Esophagus squamous epithelium (tissue), 5 donors: ENCODE data around the gene PCSK5. TPM values are rescaled to one million over a fixed set of nuclear protein-coding genes. Genes with fewer than 3 reads are reported as not detected.

Experiments
- DNase-seq: peaks from one replicate; lab custom pipeline; 2025; lab: John Stamatoyannopoulos, UW
- H3K27ac ChIP-seq, 4 donors: fragments of 200-600 bp; sonication (generic); one replicate each; pipeline ENCODE4 v1.5.1; 2016 to 2019; ENCODE audit warnings: mild to moderate bottlenecking in 1 of 4
- H3K27me3 ChIP-seq, 4 donors: fragments of 200-600 bp; sonication (generic); 1 replicate in 3 of 4; 2 replicates in 1 of 4; pipeline versions ENCODE4 v1.5.1 to v1.6.0; 2017 to 2021; ENCODE audit warnings: antibody characterized with exemption in 1 of 4
- H3K36me3 ChIP-seq, 3 donors: fragments of 200-600 bp; sonication (generic); one replicate each; pipeline ENCODE4 v1.5.1; 2016 to 2019
- H3K4me1 ChIP-seq, 3 donors: fragments of 200-600 bp; sonication (generic); one replicate each; pipeline ENCODE4 v1.5.1; 2017 to 2019
- H3K4me3 ChIP-seq, 4 donors: fragments of 200-600 bp; sonication (generic); 1 replicate in 3 of 4; 2 replicates in 1 of 4; pipeline ENCODE4 v1.5.1; 2016 to 2019; ENCODE audit warnings: mild to moderate bottlenecking in 2 of 4, moderate library complexity in 1 of 4
- H3K9me3 ChIP-seq, 3 donors: fragments of 200-600 bp; sonication (generic); one replicate each; pipeline ENCODE4 v1.5.1; 2016 to 2019
- CTCF ChIP-seq, 6 experiments: fragments of 450-650 bp in 4 of 6; fragments of 200-600 bp in 2 of 6; sonication (generic) in 2 of 6; IDR thresholded peaks; one replicate each; pipeline ENCODE4 v1.5.1; 2016 to 2019; ENCODE audit warnings: antibody characterized with exemption in 6 of 6, mild to moderate bottlenecking in 4 of 6, moderate library complexity in 4 of 6
- POLR2A ChIP-seq, 4 donors: fragments of 450-650 bp; IDR thresholded peaks; one replicate each; pipeline ENCODE4 v1.6.1; 2017; ENCODE audit warnings: antibody characterized with exemption in 4 of 4, mild to moderate bottlenecking in 4 of 4, moderate library complexity in 3 of 4
- WGBS, 2 donors: methylation state at CpG; one replicate each; pipeline ENCODE4 v1.1.5; 2018; 5-methylcytosine and 5-hydroxymethylcytosine counted together
- intact Hi-C: fragments of 100-400 bp; cut with DNase I; formaldehyde crosslinking; loops from one replicate; pipeline ENCODE4 v1.15.0; 2022
- total RNA-seq, 4 donors: library from RNA; depleted of rRNA; stranded (reverse); fragments of >200 nt; gene quantifications; one replicate each; pipeline ENCODE4 v1.1.0, GENCODE V29; 2016
- donor health status: DM: yes; HTN: yes; CAD: no.

PCSK5 gene
- total RNA-seq, 4 donors from 2014 or later: 8.4 to 33.8 (median 24.2) TPM

DNA sequence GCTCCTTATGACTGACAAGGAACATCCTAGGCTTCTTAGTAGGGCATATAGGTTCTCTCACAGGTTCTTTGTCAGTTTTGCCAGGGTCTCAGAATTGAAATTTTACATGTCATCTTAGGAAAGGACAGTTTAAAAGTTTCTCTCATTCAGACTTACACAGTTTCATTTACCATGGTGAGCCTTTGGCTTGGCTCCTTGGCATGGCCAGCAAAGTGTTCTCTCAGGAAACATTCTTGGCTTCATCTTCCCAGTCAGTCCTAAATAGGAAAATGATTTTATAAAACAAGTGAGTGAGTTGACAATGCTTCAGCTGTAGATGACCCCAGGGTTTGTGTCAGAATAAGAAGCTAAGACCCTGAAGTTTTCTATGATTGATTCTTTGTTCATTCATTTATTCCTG, 191.6 kb downstream of the PCSK5 start:
- H3K36me3 ChIP-seq: peaks cover 0 to 14% (median 0%) of the 10 kb centered on the region in 3 donors
- H3K4me1 ChIP-seq: no peaks in the 10 kb centered on the region
- no peak for DNase-seq
- H3K4me3 ChIP-seq: no peak overlapping the region
- intact Hi-C loops: no loop called here
- no peak overlapping the region for H3K27ac ChIP-seq
- H3K27me3 ChIP-seq: no peaks in the 10 kb centered on the region
- no peak for TF ChIP-seq POLR2A (IDR thresholded peaks at IDR 0.05)
- TF ChIP-seq CTCF (IDR thresholded peaks at IDR 0.05): no peak
- H3K9me3 ChIP-seq: no peaks in the 10 kb centered on the region

GRCh38 chr9:76085596-76085995, 195.1 kb downstream of the PCSK5 start:
- TF ChIP-seq CTCF (IDR thresholded peaks at IDR 0.05) (no peak), POLR2A (IDR thresholded peaks at IDR 0.05) (no peak)
- 49 to 88% methylated on average over 2 of the region's 2 CpGs for WGBS, 2 donors
- no peak overlapping the region for H3K4me3 ChIP-seq
- peaks cover 0 to 17% (median 0%) of the 10 kb centered on the region in 3 donors for H3K36me3 ChIP-seq
- intact Hi-C loops: no loop called here
- H3K27ac ChIP-seq: no peak overlapping the region
- no peaks in the 10 kb centered on the region for H3K4me1 ChIP-seq
- no peaks in the 10 kb centered on the region for H3K9me3 ChIP-seq
- no peak for DNase-seq
- H3K27me3 ChIP-seq: no peaks in the 10 kb centered on the region

DNA sequence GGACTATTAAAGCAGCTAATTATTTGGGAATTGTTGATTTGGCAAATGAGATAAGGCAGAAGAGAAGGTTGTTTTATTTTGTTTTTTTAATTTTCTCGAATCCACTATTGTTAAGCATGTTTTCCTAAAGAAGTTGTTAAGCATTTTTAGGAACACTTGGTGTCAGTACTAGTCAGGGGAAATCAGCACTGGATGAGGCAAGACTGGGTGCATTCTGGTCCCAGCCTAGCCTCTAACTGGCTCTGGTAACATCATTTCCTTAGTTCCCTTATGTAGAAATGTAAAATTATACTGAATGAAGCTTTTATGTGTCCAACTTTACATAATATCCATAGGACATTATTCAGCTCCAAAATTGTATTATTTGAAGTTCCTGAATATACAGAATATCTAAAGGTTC, 196.1 kb downstream of the PCSK5 start:
- DNase-seq: no peak
- Histone ChIP-seq H3K9me3 (no peaks in the 10 kb centered on the region), H3K4me3 (no peak overlapping the region), H3K27ac (no peak overlapping the region), H3K4me1 (no peaks in the 10 kb centered on the region), H3K36me3 (peaks cover 0 to 17% (median 0%) of the 10 kb centered on the region in 3 donors), H3K27me3 (no peaks in the 10 kb centered on the region)
- intact Hi-C loops: no loop called here
- 68 to 75% methylated on average over 1 of the region's 1 CpG for whole genome bisulfite sequencing, 2 donors
- TF ChIP-seq POLR2A (IDR thresholded peaks at IDR 0.05) (no peak), CTCF (IDR thresholded peaks at IDR 0.05) (no peak)

DNA sequence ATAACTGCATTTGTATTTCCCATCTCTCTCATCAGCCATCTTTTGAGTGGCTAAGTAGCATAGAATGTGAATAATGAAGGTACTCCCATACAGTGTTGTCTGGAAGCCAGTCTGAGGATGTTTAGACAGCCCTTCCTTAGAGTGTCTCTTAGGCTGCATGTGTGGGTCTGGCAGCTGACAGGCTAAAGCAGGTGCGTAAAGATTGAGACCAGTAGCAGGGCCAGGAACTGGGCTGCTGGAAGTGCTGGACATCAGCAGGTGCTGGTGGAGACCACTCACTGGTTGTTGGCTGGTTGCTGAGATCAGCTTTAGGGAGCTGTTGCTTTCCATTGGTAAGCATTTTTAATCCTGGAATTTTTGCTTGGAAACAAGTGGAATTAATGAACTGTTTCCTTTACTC, 197.5 kb downstream of the PCSK5 start:
- H3K36me3 ChIP-seq: peaks cover 0 to 18% (median 0%) of the 10 kb centered on the region in 3 donors
- DNase-seq: no peak
- WGBS, 2 donors: 100% methylated on average over 1 of the region's 1 CpG
- TF ChIP-seq CTCF (IDR thresholded peaks at IDR 0.05): no peak
- H3K4me3 ChIP-seq: no peak overlapping the region
- no peak overlapping the region for H3K27ac ChIP-seq
- intact Hi-C loops: no loop called here
- no peaks in the 10 kb centered on the region for H3K27me3 ChIP-seq
- H3K4me1 ChIP-seq: no peaks in the 10 kb centered on the region
- no peaks in the 10 kb centered on the region for H3K9me3 ChIP-seq

DNA sequence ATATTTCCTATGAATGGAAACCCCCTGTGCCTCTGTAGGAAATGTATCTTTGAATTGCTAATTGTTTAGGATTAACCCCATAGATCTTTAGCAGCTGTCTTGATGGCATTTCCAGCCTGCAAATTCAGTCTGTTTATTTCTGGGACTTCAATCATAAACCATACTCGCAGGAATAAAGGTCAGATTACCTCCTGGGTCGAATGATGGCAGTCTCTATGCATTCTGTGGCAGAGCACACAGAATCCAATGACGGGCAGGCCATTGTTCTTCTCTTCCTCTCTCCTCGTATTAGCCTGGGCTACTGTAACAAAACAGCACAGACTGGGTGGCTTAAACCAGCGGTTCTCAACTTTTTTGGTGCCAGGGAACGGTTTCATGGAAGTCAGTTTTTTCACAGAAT, 199.9 kb downstream of the PCSK5 start:
- Histone ChIP-seq H3K36me3 (peaks cover 0 to 19% (median 0%) of the 10 kb centered on the region in 3 donors), H3K4me1 (no peaks in the 10 kb centered on the region), H3K27me3 (no peaks in the 10 kb centered on the region), H3K9me3 (no peaks in the 10 kb centered on the region), H3K4me3 (no peak overlapping the region), H3K27ac (no peak overlapping the region)
- TF ChIP-seq CTCF (IDR thresholded peaks at IDR 0.05) (no peak), POLR2A (IDR thresholded peaks at IDR 0.05) (no peak)
- DNase-seq: no peak
- intact Hi-C loops: no loop called here
- WGBS, 2 donors: 57 to 74% methylated on average over 6 of the region's 6 CpGs
